Tibial artery (tissue), 4 donors: ENCODE data around the gene SGIP1.

Experiments
- DNase-seq, 2 donors: peaks; one replicate each; pipeline ENCODE4 v3.0.0-alpha.2; 2019
- H3K27ac ChIP-seq, 2 donors: fragments of 200-600 bp; sonication (generic) in 1 of 2; 1 replicate in 1 of 2; 2 replicates in 1 of 2; pipeline ENCODE4 v1.5.1; 2018 to 2019; ENCODE audit warnings: mild to moderate bottlenecking in 1 of 2
- H3K27me3 ChIP-seq, 2 donors: fragments of 200-600 bp; sonication (generic) in 1 of 2; one replicate each; pipeline versions ENCODE4 v1.5.1 to v1.6.0; 2016 to 2019
- H3K36me3 ChIP-seq, 3 donors: fragments of 200-600 bp; sonication (generic) in 2 of 3; one replicate each; pipeline ENCODE4 v1.5.1; 2016 to 2019; ENCODE audit warnings: mild to moderate bottlenecking in 2 of 3
- H3K4me1 ChIP-seq, 4 donors: fragments of 200-600 bp; sonication (generic) in 2 of 4; 1 replicate in 3 of 4; 2 replicates in 1 of 4; pipeline ENCODE4 v1.5.1; 2016 to 2019
- H3K4me3 ChIP-seq, 2 donors: fragments of 200-600 bp; sonication (generic) in 1 of 2; 1 replicate in 1 of 2; 2 replicates in 1 of 2; pipeline ENCODE4 v1.5.1; 2018 to 2019; ENCODE audit warnings: mild to moderate bottlenecking in 2 of 2
- H3K9me3 ChIP-seq, 3 donors: fragments of 200-600 bp; sonication (generic) in 1 of 3; one replicate each; pipeline ENCODE4 v1.5.1; 2016 to 2019
- CTCF ChIP-seq, 2 experiments: fragments of 200-600 bp in 1 of 2; fragments of 450-650 bp in 1 of 2; IDR thresholded peaks; one replicate each; pipeline ENCODE4 v1.5.1; 2017 to 2019; ENCODE audit warnings: antibody characterized with exemption in 2 of 2, mild to moderate bottlenecking in 1 of 2, moderate library complexity in 1 of 2
- intact Hi-C: fragments of 100-400 bp; cut with DNase I; formaldehyde crosslinking; loops from one replicate; pipeline ENCODE4 v1.15.0; 2023; ENCODE audit warnings: low total_unique reads

Gene SGIP1

GRCh38 chr1:66769512-66770229 is 235.7 kb downstream of the SGIP1 start:
- H3K27me3 ChIP-seq: no peaks in the 10 kb centered on the region
- no peak overlapping the region for H3K27ac ChIP-seq
- H3K9me3 ChIP-seq: no peaks in the 10 kb centered on the region
- TF ChIP-seq CTCF (IDR thresholded peaks at IDR 0.05): no peak
- no peak for DNase-seq
- no peak overlapping the region for H3K4me3 ChIP-seq
- no peaks in the 10 kb centered on the region for H3K36me3 ChIP-seq
- intact Hi-C loops: loop anchor here (10.0 kb wide), 3 partner anchors 225 to 725 kb away; no protein-coding TSS in a partner anchor
- H3K4me1 ChIP-seq: no peaks in the 10 kb centered on the region

GRCh38 chr1:66770240-66770639 is 236.3 kb downstream of the SGIP1 start:
- Histone ChIP-seq H3K27me3 (no peaks in the 10 kb centered on the region), H3K9me3 (no peaks in the 10 kb centered on the region), H3K4me1 (no peaks in the 10 kb centered on the region), H3K27ac (no peak overlapping the region), H3K4me3 (no peak overlapping the region), H3K36me3 (no peaks in the 10 kb centered on the region)
- DNase-seq: no peak
- intact Hi-C loops: no loop called here
- no peak for TF ChIP-seq CTCF (IDR thresholded peaks at IDR 0.05)

GRCh38 chr1:66770694-66771093 is 236.7 kb downstream of the SGIP1 start:
- no peaks in the 10 kb centered on the region for H3K27me3 ChIP-seq
- intact Hi-C loops: no loop called here
- H3K4me3 ChIP-seq: no peak overlapping the region
- no peaks in the 10 kb centered on the region for H3K4me1 ChIP-seq
- H3K36me3 ChIP-seq: no peaks in the 10 kb centered on the region
- DNase-seq: no peak
- no peaks in the 10 kb centered on the region for H3K9me3 ChIP-seq
- no peak overlapping the region for H3K27ac ChIP-seq
- TF ChIP-seq CTCF (IDR thresholded peaks at IDR 0.05): no peak

GRCh38 chr1:66773227-66773626 is 239.3 kb downstream of the SGIP1 start:
- TF ChIP-seq CTCF (IDR thresholded peaks at IDR 0.05): no peak
- DNase-seq: no peak
- intact Hi-C loops: no loop called here

GRCh38 chr1:66774438-66774837 is 240.5 kb downstream of the SGIP1 start:
- Histone ChIP-seq H3K4me3 (no peak overlapping the region), H3K4me1 (no peaks in the 10 kb centered on the region), H3K36me3 (no peaks in the 10 kb centered on the region), H3K27me3 (no peaks in the 10 kb centered on the region), H3K9me3 (no peaks in the 10 kb centered on the region), H3K27ac (no peak overlapping the region)
- DNase-seq: no peak
- no peak for TF ChIP-seq CTCF (IDR thresholded peaks at IDR 0.05)
- intact Hi-C loops: no loop called here

More at GRCh38 chr1:66773227-66773626, 239.3 kb downstream of the SGIP1 start:
- no peaks in the 10 kb centered on the region for H3K36me3 ChIP-seq
- H3K9me3 ChIP-seq: no peaks in the 10 kb centered on the region
- no peak overlapping the region for H3K4me3 ChIP-seq
- no peaks in the 10 kb centered on the region for H3K4me1 ChIP-seq
- no peak overlapping the region for H3K27ac ChIP-seq
- no peaks in the 10 kb centered on the region for H3K27me3 ChIP-seq
